Activated naive CD8-positive, alpha-beta T cell treated with anti-CD3 and anti-CD28 coated beads, Interleukin-2, amount 10 ng/mL, durations not matched to agents 7 days and 5 days (primary cell): ENCODE data around the gene RGPD6. TPM values are rescaled to one million over a fixed set of nuclear protein-coding genes. Genes with fewer than 3 reads are reported as not detected.
"Not testable (repeated sequence)": the region's sequence is repeated elsewhere in the genome, so short reads cannot be mapped to it uniquely, and the experiment has no call there.

ENCODE experiments used
- ATAC-seq: fragments of 150-1000 bp; cut with Tn5 transposase; one replicate; pipeline ENCODE4 v1.10.0; 2021; ENCODE audit warnings: low read depth, moderate library complexity
- POLR2A ChIA-PET: fragments of 350-600 bp; sonication (Branson Sonifier 250); formaldehyde crosslinking; loops from one replicate; lab custom pipeline; 2021; ENCODE audit warnings: antibody characterized with exemption; lab: Charles Lee
- DNase-seq: peaks from one replicate; pipeline ENCODE4 v3.0.0; 2021
- H3K27ac Mint-ChIP-seq: one replicate; pipeline ENCODE4 v1.8.0; 2022; ENCODE audit warnings: mild to moderate bottlenecking, mixed read lengths
- H3K27me3 Mint-ChIP-seq: one replicate; pipeline ENCODE4 v1.8.0; 2022; ENCODE audit warnings: mild to moderate bottlenecking, moderate library complexity, mixed read lengths
- H3K36me3 Mint-ChIP-seq: one replicate; pipeline ENCODE4 v1.8.0; 2021; ENCODE audit warnings: mild to moderate bottlenecking, mixed read lengths
- H3K4me1 Mint-ChIP-seq: one replicate; pipeline ENCODE4 v1.8.0; 2021; ENCODE audit warnings: mixed read lengths
- H3K4me3 Mint-ChIP-seq: one replicate; pipeline ENCODE4 v1.8.0; 2022; ENCODE audit warnings: mild to moderate bottlenecking, moderate library complexity, mixed read lengths
- H3K9me3 Mint-ChIP-seq: one replicate; pipeline ENCODE4 v1.8.0; 2021; ENCODE audit warnings: mixed read lengths
- total RNA-seq, 2 experiments: library from RNA; stranded (reverse); gene quantifications; one replicate each; pipeline ENCODE4 v1.2.3, GENCODE V29; 2021

RGPD6 gene
- total RNA-seq, 2 experiments from 2014 or later: 6.3 to 15.5 TPM

DNA sequence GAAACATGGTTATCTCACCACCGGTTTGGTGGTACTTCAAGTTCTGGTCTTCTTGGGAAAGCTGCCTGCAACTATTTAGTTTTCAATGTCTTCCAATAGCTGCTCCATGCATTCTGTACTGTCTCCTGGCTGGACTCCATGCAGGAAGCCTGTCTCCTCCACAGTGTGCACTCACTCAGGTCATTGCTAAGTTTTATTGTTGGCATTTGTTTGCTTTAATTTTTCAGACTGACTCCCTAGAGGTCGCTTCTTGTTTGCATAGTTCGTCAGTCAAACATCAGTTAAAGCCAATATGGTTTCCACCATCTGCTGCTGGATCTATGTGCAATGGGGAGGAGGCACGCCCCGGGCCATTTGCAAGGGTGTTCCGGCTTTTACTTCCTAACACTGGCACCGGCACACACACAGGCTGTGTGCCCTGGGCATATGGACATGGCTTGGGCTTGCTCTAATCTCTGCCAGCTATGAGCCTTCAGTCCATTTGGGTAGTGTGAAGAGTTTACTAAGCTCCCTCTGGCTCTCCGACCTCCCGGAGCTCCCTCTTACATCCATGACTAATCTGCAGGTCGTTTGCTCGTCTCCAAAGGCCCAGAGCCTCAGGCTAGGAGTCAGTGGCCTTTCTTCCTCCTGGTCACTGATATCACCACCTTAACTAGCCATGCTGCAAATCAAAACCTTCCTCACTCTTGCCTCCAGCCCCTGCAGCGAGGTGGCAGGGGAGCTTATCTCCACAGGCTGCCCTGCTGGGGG is 2.4 kb upstream of the RGPD6 start:
- H3K4me1 Mint-ChIP-seq, ATAC-seq, POLR2A ChIA-PET, H3K4me3 Mint-ChIP-seq, DNase-seq, H3K27ac Mint-ChIP-seq, H3K9me3 Mint-ChIP-seq, H3K27me3 Mint-ChIP-seq, H3K36me3 Mint-ChIP-seq: not testable (repeated sequence)

DNA sequence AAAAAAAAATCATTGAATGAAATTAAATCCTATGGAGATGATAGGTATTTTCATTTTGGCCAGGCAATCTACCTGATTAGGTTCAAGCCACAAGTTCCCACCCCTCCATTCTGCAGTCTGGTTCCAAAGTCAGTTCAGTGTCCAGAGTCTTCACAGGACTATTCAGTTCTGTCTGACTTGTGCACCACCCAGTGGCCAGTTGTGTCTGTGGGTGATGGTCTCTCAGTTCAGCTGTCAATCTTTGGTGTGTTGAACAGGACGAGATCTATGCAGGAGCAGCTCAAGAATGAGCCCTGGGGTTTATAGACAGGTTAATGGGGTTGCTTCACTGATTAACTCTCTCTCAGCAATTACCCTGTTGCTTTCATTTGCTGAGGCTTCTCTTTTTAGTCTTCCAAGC is 1.4 kb upstream of the RGPD6 start:
- H3K36me3 Mint-ChIP-seq, H3K9me3 Mint-ChIP-seq, H3K4me3 Mint-ChIP-seq, H3K27me3 Mint-ChIP-seq, ATAC-seq, DNase-seq, POLR2A ChIA-PET, H3K4me1 Mint-ChIP-seq, H3K27ac Mint-ChIP-seq: not testable (repeated sequence)

DNA sequence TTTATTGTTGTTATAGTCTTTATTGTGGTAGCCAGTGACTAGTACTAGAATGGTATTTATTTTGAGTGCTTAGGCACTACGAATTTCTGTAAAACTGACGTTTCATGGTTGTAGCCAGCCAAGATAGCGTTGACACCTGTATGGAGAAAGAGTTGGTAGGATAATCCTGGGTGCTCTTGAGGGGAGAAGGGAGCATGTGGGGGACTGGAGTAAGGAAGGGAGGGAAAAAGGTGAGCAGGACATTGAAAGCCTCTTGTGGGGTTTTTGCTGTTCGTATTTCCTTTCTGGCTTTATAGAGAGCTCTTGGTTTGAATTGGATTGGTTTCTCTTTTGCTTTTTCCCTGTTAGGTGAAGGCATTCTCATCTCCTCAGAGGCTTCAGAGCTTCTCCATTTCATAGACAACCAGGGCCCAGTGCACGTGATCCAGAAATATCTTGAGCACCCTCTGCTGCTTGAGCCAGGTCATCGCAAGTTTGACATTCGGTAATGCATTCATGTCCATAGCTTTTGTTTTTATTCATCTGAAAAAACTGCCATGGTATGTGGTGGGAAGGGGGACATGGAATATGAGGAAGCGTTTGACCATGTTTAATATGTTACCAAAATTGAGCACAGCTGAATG is 77.2 kb downstream of the RGPD6 start:
- H3K27ac Mint-ChIP-seq, H3K4me1 Mint-ChIP-seq, POLR2A ChIA-PET, H3K9me3 Mint-ChIP-seq, DNase-seq, H3K4me3 Mint-ChIP-seq, H3K27me3 Mint-ChIP-seq, H3K36me3 Mint-ChIP-seq: not testable (repeated sequence)
- peak; percentile 72 for ATAC-seq

DNA sequence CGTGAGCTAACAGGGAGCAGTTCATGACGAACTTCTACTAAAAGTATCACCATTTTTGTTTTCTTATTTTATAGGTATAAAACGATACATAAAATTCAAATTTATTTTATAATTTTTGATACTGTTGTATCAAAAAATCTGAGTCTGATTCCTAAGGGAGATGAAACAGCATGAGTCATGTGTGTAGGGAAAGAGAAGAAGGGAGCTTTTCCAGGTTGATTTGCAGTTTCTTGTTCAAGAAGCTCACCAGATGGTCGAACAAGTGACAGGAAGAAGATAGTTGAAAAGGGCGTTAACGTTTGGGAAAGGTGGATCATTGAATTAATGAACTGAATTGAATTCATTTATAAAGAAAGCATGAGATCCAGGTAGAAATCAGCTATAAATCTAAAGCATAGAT is 81.0 kb downstream of the RGPD6 start:
- H3K9me3 Mint-ChIP-seq, POLR2A ChIA-PET, ATAC-seq, H3K4me3 Mint-ChIP-seq, H3K36me3 Mint-ChIP-seq, H3K4me1 Mint-ChIP-seq, DNase-seq, H3K27ac Mint-ChIP-seq, H3K27me3 Mint-ChIP-seq: not testable (repeated sequence)

DNA sequence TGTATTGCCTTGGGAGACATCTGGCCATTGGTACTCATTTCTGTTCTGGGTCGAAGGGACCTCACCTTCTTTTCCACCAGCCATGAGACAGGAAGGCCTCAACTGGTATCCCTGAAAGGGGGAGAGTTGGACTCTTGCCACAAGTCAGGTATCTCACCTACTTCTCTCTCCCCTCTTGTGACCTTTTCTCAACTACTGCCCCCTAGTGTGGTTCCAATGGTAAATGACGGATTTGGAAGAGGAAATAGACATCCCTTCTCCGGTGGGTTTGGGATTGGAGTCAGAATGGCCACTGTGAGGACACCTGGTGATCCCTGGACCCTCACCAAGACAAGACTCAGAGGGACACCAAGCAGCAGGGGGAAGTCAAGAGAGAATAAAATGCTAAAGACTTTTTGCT is 82.5 kb downstream of the RGPD6 start:
- H3K9me3 Mint-ChIP-seq, H3K36me3 Mint-ChIP-seq, H3K4me1 Mint-ChIP-seq, H3K27ac Mint-ChIP-seq, H3K27me3 Mint-ChIP-seq, ATAC-seq, DNase-seq, H3K4me3 Mint-ChIP-seq, POLR2A ChIA-PET: not testable (repeated sequence)

DNA sequence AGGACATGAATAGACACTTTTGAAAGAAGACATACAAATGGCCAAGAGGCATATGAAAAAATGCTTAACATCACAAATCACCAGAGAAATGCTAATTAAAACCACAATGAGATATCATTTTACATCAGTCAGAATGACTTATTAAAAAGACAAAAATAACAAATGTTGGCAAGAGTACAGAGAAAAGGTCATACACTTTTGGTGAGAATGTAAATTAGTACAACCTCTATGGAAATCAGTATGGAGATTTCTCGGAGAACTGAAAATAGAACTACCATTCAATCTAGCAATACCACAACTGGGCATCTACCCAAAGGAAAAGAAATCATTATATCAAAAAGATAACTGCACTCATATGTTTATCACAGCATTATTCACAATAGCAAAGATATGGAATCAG is 88.0 kb downstream of the RGPD6 start:
- H3K27me3 Mint-ChIP-seq, H3K9me3 Mint-ChIP-seq, H3K4me3 Mint-ChIP-seq, H3K27ac Mint-ChIP-seq, H3K4me1 Mint-ChIP-seq, DNase-seq, ATAC-seq, POLR2A ChIA-PET, H3K36me3 Mint-ChIP-seq: not testable (repeated sequence)

DNA sequence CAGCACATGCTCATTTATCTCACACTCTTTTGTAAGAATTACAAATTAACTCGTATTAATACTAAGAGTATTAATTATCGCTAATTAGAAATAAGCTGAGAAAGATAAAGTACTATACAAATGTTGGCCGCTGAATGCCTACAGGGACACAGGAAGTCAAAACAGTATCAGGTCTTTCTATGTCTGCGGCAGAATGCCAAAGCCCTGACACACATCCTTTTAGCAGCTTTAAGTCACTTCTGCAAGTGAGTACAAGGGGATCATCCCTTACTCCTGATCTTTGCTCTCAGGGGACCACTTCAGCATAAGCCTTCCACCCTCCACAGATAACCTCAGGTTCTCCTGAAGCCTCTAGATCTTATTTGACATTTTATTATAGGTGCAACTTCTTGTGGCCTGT is 94.3 kb downstream of the RGPD6 start:
- H3K4me1 Mint-ChIP-seq, H3K9me3 Mint-ChIP-seq, H3K27ac Mint-ChIP-seq, DNase-seq, H3K36me3 Mint-ChIP-seq, H3K4me3 Mint-ChIP-seq, POLR2A ChIA-PET, ATAC-seq, H3K27me3 Mint-ChIP-seq: not testable (repeated sequence)

DNA sequence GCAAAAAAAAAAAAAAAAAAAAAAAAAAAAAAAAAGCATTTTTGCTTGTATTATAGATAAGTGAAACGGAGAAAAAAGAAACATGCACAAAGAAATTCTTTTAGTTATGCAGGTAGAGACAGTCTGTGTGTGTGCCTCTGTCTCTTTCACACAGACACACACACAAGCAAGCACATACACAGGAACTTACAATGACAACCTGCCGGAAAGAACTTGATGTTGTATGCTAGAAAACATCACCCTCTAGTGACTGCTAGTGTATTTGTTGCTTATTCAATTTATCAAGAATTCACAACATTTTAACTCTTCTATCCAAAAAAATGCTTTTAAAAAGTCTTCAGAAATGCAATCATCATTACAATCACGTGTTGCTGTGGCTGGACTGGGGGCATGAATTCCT is 95.8 kb downstream of the RGPD6 start:
- DNase-seq, H3K9me3 Mint-ChIP-seq, H3K27me3 Mint-ChIP-seq, H3K27ac Mint-ChIP-seq, H3K4me1 Mint-ChIP-seq, POLR2A ChIA-PET, H3K4me3 Mint-ChIP-seq, H3K36me3 Mint-ChIP-seq: not testable (repeated sequence)
- peak; percentile 70 for ATAC-seq

DNA sequence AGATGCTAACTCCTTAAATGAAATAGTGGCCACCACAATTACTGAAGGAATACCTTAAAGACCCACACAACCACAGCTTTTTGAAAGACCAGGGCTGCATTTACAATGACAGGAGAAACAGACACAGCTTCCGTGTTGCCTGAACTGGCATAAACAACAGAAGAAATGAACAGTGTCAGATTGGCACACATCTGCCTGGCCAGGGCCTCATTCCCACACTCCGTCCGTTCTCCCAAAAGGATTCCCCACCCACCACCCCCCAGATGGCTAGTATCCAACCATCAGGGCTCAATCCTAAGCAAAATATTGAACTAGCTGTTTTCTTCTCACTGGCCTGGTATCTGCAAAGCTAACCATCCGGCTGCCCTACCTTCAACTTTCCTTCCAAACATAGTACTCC is 96.9 kb downstream of the RGPD6 start:
- H3K27me3 Mint-ChIP-seq, H3K4me3 Mint-ChIP-seq, H3K4me1 Mint-ChIP-seq, ATAC-seq, DNase-seq, POLR2A ChIA-PET, H3K9me3 Mint-ChIP-seq, H3K27ac Mint-ChIP-seq, H3K36me3 Mint-ChIP-seq: not testable (repeated sequence)

DNA sequence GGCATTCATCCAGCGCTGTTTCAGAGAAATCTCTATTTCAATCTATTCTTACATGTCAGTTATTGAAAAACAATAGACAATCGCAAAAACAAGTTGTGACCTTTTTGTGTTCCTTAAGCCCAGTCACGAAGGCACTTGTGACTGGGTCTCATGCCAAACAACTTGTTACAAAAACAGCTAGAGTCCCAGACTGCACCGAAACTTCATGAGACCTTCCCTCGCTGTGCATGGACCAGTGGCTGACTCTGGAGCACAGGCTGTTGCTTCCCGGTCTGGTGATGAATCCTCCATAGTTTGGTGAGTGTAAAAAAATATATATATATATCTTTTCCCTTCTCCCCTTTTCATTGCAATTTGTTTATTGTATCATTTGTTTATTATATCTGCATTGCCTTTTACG is 99.7 kb downstream of the RGPD6 start:
- POLR2A ChIA-PET, H3K9me3 Mint-ChIP-seq, H3K4me1 Mint-ChIP-seq, H3K4me3 Mint-ChIP-seq, H3K36me3 Mint-ChIP-seq, H3K27me3 Mint-ChIP-seq, DNase-seq, H3K27ac Mint-ChIP-seq, ATAC-seq: not testable (repeated sequence)

DNA sequence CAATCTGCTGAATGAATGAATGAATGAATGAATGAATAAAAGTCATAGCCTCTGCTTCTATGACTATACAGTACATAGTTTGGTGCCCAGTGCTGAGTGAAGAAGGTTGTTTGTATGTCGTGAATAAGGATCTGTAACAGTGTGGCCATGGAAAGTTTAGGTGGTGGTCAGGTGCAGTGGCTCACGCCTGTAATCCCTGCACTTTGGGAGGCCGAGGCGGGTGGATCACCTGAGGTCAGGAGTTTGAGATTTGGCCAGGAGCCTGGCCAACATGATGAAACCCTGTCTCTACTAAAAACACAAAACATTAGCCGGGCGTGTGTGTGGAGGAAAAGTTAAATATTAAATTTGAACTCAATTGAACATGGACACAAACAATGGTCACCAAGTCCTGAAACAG is 100.1 kb downstream of the RGPD6 start:
- H3K36me3 Mint-ChIP-seq, ATAC-seq, DNase-seq, H3K9me3 Mint-ChIP-seq, H3K4me1 Mint-ChIP-seq, H3K27ac Mint-ChIP-seq, H3K27me3 Mint-ChIP-seq, POLR2A ChIA-PET, H3K4me3 Mint-ChIP-seq: not testable (repeated sequence)

DNA sequence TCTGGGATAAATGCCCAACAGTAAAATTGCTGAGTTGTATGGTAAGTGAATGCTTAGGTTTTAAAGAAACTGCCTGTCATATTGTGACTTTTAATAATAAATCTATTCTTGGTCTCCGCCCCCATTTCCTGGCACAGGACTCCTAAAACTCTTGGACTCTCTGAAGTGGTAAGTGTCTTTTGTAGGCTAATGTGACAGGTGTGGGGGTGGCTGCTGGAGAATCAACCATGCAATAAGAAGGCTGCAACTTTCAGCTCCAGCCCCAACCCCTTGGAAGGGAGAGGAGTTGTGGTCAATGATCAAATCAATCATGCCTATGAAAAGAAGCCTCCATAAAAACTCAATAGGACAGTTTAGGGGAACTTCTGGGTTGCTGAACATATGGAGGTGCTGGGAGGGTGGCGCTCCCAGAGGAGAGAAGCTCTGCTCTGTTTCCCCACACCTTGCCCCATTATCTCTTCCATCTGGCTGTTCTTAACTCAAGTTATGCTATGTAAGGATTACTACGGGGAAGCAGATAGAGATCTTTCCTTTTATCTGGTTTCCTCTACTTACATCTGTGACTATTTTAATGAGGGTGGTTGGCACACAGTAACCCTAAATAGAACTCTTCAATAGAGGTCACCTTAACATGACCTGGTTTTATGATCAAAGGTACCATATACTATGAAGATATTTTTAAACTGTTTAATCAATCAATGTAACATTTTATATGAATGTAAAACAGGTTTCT is 101.2 kb downstream of the RGPD6 start:
- DNase-seq, H3K27ac Mint-ChIP-seq, H3K4me3 Mint-ChIP-seq, H3K4me1 Mint-ChIP-seq, POLR2A ChIA-PET, H3K27me3 Mint-ChIP-seq, H3K9me3 Mint-ChIP-seq, H3K36me3 Mint-ChIP-seq, ATAC-seq: not testable (repeated sequence)

DNA sequence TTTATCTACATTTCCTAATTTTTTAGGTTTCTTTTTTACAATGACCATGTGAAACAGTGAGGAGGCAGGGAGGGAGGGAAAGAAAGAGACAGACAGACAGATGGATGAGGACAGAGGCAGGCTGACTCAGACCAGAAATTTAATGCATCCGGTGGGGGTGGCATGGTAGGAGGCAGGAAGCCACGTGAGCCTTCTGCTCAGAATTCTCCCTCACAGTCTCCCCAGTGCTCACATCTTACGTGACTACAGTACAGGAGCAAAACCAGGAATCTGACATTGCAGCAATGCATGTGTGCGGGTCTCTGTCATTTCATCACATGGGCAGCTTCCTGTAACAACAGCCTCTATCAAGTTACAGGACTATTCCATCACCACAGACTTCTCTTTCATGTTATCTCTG is 102.1 kb downstream of the RGPD6 start:
- H3K4me1 Mint-ChIP-seq, H3K9me3 Mint-ChIP-seq, H3K4me3 Mint-ChIP-seq, DNase-seq, H3K27me3 Mint-ChIP-seq, H3K36me3 Mint-ChIP-seq, POLR2A ChIA-PET, H3K27ac Mint-ChIP-seq: not testable (repeated sequence)
- peak; percentile 99 for ATAC-seq

DNA sequence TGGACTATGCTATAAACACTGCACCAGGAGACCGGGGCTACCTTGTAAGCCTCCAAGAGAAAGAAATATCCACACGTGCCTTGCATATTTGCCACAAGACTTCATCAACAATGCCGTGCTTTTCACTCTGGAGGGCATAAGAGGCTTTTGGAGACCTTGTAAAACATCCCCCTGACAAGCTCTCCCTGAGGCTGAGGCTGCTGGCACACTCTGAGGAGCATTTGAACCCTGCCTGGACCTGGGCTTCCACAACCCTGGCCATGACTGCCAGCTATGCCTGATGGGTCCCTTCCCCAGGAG is 104.0 kb downstream of the RGPD6 start:
- H3K4me3 Mint-ChIP-seq, POLR2A ChIA-PET, H3K27ac Mint-ChIP-seq, H3K36me3 Mint-ChIP-seq, H3K4me1 Mint-ChIP-seq, DNase-seq, H3K9me3 Mint-ChIP-seq, ATAC-seq, H3K27me3 Mint-ChIP-seq: not testable (repeated sequence)
